Measurements from ENCODE around the gene PRIMPOL. TPM values are rescaled to one million over a fixed set of nuclear protein-coding genes. Genes with fewer than 3 reads are reported as not detected.
"Not testable (repeated sequence)": the region's sequence is repeated elsewhere in the genome, so short reads cannot be mapped to it uniquely, and the experiment has no call there.

The PRIMPOL gene
- total RNA-seq, 1 donor from 2014 or later = 12.3 TPM

DNA sequence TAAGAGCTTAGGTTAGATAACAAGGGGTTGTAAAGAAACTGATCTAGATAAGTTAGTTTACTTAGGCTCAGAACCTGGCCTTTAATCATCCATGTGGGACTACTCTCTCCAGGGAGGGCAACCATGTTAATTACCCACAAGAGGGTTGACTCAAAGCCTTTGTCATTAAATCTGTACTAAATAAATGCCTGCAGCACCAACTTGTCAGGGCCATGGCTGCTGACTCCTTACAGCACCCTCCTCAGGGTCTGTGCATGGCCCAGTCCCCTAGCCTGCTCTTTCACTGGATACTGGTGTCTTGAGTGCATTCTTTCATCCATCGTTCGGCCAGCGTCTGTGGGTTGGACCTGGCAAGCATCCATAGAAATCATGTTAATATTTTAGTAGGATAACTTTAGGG lies 35.0 kb upstream of the PRIMPOL start:
- Mint-ChIP-seq H3K4me1 (ENCODE audit: unreplicated experiment) (peaks cover 7% of the 10 kb centered on the region), H3K27ac (ENCODE audit: unreplicated experiment) (no peak overlapping the region), H3K9me3 (ENCODE audit: unreplicated experiment) (peaks cover 19% of the 10 kb centered on the region), H3K27me3 (ENCODE audit: unreplicated experiment) (peaks cover 2% of the 10 kb centered on the region), H3K36me3 (ENCODE audit: low read depth, unreplicated experiment) (peaks cover 7% of the 10 kb centered on the region), H3K4me3 (ENCODE audit: unreplicated experiment) (no peak overlapping the region)
- TF ChIP-seq, protein P1, sequence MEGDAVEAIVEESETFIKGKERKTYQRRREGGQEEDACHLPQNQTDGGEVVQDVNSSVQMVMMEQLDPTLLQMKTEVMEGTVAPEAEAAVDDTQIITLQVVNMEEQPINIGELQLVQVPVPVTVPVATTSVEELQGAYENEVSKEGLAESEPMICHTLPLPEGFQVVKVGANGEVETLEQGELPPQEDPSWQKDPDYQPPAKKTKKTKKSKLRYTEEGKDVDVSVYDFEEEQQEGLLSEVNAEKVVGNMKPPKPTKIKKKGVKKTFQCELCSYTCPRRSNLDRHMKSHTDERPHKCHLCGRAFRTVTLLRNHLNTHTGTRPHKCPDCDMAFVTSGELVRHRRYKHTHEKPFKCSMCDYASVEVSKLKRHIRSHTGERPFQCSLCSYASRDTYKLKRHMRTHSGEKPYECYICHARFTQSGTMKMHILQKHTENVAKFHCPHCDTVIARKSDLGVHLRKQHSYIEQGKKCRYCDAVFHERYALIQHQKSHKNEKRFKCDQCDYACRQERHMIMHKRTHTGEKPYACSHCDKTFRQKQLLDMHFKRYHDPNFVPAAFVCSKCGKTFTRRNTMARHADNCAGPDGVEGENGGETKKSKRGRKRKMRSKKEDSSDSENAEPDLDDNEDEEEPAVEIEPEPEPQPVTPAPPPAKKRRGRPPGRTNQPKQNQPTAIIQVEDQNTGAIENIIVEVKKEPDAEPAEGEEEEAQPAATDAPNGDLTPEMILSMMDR (IDR thresholded peaks at IDR 0.05; ENCODE audit: unreplicated experiment) = no peak
- no peak for DNase-seq (ENCODE audit: low spot score)

DNA sequence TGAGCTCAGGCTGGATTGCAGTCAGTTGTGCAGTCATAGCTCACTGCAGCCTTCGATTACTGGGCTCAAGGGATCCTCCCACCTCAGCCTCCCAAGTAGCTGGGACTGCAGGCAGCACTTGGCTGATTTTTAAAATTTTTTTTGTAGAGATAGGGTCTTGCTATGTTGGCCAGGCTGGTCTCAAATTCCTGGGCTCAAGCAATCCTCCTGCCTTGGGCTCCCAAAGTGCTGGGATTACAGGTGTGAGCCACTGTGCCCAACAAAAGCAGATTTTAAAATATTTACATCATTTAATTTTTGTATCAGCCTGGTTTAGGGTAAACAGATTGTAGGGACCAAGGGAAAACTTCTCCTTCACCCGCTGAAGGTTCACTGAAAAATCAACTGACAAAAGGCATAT lies 33.4 kb upstream of the PRIMPOL start:
- not testable (repeated sequence) for H3K4me1 Mint-ChIP-seq (ENCODE audit: unreplicated experiment); H3K27me3 Mint-ChIP-seq (ENCODE audit: unreplicated experiment); DNase-seq (ENCODE audit: low spot score); H3K27ac Mint-ChIP-seq (ENCODE audit: unreplicated experiment); H3K4me3 Mint-ChIP-seq (ENCODE audit: unreplicated experiment); H3K36me3 Mint-ChIP-seq (ENCODE audit: low read depth, unreplicated experiment)
- H3K9me3 Mint-ChIP-seq (ENCODE audit: unreplicated experiment) = peaks cover 19% of the 10 kb centered on the region

DNA sequence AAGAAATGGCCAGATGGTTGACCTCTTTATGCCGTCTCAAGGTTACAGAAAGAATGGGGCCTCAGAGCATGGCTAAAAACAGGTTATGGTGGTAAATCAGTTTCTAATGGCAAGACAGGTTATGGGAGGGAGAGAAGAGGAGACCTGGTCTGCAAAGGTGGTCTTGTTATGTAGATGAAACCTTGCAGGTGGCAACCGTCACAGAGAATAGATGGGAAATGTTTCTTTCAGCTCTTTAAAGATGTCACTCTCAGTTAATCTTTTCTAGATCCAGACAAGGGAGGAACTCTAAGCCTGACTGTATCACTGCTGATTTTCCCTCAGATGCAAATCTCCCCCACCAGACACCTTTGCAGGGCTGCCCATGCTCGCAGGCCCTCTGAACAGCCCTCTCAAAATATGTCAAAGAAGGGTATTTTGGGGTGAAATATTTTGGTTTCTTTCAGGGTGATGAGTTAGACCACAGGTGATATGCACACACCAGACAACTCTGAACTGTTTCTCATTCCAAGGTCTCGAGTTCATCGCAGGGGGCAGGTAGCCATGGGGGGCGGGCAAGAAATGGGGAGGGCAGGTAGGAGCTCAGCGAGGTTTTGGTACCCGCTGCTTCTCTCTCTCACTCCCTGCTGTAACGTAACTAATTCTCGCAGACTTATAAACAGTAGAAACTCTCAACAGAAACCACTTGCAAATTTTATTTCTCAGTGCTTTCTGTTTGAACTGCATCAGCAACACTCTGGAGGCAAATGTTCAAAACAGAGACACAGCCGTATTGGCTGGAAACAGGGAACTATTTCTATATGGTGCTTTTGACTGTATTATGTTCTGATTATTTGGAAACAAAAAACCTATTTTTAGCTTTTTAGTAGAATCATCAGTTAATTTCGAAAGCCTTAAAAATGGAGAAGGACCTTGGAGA lies 32.6 kb upstream of the PRIMPOL start:
- Mint-ChIP-seq H3K9me3 (ENCODE audit: unreplicated experiment) (peaks cover 19% of the 10 kb centered on the region), H3K27me3 (ENCODE audit: unreplicated experiment) (peaks cover 6% of the 10 kb centered on the region), H3K27ac (ENCODE audit: unreplicated experiment) (no peak overlapping the region), H3K4me1 (ENCODE audit: unreplicated experiment) (peaks cover 7% of the 10 kb centered on the region), H3K4me3 (ENCODE audit: unreplicated experiment) (no peak overlapping the region), H3K36me3 (ENCODE audit: low read depth, unreplicated experiment) (peaks cover 7% of the 10 kb centered on the region)
- no peak for DNase-seq (ENCODE audit: low spot score)
- TF ChIP-seq, protein P1 (IDR thresholded peaks at IDR 0.05; ENCODE audit: unreplicated experiment) = no peak

DNA sequence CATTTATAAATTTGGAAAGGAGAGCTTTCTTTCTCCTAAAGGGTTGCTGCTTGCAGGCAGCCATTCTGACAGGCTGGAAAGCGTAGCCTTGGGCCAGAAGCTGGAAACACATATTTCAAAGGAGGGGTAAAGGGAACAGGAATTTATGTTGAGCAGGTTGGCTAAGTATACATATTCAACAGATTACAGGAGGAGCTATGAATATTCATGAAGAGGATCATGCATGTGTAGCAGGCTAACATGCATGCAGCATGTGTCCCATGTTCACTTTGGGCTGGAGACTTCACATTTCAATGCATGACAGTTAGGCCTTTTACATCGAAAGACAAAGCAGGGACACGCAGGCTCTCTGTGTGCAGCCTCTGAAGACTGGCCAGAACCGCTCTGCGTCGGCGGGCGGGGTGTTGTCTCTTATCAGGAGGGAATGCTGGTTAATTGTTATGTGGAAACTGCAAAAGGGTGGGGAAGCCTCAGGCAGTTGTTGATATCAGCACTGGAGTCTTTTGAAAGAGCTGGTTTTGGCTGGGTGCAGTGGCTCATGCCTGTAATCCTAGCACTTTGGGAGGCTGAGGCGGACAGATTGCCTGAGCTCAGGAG lies 31.8 kb upstream of the PRIMPOL start:
- Mint-ChIP-seq H3K4me1 (ENCODE audit: unreplicated experiment) (peaks cover 7% of the 10 kb centered on the region), H3K27me3 (ENCODE audit: unreplicated experiment) (peaks cover 6% of the 10 kb centered on the region), H3K9me3 (ENCODE audit: unreplicated experiment) (peaks cover 19% of the 10 kb centered on the region), H3K36me3 (ENCODE audit: low read depth, unreplicated experiment) (peaks cover 12% of the 10 kb centered on the region), H3K27ac (ENCODE audit: unreplicated experiment) (no peak overlapping the region), H3K4me3 (ENCODE audit: unreplicated experiment) (no peak overlapping the region)
- TF ChIP-seq, protein P1 (IDR thresholded peaks at IDR 0.05; ENCODE audit: unreplicated experiment) = no peak
- no peak for DNase-seq (ENCODE audit: low spot score)

DNA sequence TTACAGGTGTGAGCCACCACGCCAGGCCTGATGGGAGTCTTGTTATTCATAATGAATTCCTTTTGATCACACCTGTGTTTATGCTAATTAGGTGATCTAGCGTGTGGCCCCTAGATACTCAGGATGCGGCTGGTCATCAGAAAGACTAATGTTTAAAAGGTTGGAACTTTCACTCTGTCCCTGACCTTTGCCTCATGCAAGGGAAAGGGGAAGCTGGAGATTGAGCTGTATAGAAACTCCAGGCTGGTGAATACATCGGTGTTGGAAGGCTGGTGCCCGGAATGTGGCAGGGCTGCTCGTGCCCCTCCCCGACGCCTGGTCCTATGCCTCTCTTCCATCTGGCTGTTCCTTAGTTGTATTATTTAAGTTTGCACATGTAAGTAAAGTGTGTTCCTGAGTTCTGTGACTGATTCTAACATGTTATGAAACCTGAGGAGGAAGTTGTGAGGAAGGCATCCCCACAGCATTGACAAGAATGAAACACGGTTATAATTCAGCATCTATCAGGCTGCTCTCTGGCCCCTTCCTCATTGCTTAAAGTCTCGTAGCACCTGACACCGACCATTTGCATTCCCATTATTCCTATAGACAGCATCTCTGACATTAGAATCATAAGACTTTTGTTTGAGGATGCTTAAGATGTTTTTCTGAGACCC lies 29.2 kb upstream of the PRIMPOL start:
- no peak for DNase-seq (ENCODE audit: low spot score)
- H3K36me3 Mint-ChIP-seq (ENCODE audit: low read depth, unreplicated experiment) = peaks cover 22% of the 10 kb centered on the region
- no peak overlapping the region for H3K27ac Mint-ChIP-seq (ENCODE audit: unreplicated experiment)
- TF ChIP-seq, protein P1 (IDR thresholded peaks at IDR 0.05; ENCODE audit: unreplicated experiment) = no peak
- no peak overlapping the region for H3K4me3 Mint-ChIP-seq (ENCODE audit: unreplicated experiment)
- H3K4me1 Mint-ChIP-seq (ENCODE audit: unreplicated experiment) = peaks cover 7% of the 10 kb centered on the region
- peaks cover 9% of the 10 kb centered on the region for H3K27me3 Mint-ChIP-seq (ENCODE audit: unreplicated experiment)
- peaks cover under 1% of the 10 kb centered on the region for H3K9me3 Mint-ChIP-seq (ENCODE audit: unreplicated experiment)

Data from endothelial cell (in vitro differentiated cells).